ENCODE measurements around the gene TMED6. TPM values are rescaled to one million over a fixed set of nuclear protein-coding genes. Genes with fewer than 3 reads are reported as not detected.

The TMED6 gene
- total and polyA plus RNA-seq, 2 of the 8 experiments (the other 6 are each of a cell fraction or from before 2014, with no cell fraction given) = not detected

DNA sequence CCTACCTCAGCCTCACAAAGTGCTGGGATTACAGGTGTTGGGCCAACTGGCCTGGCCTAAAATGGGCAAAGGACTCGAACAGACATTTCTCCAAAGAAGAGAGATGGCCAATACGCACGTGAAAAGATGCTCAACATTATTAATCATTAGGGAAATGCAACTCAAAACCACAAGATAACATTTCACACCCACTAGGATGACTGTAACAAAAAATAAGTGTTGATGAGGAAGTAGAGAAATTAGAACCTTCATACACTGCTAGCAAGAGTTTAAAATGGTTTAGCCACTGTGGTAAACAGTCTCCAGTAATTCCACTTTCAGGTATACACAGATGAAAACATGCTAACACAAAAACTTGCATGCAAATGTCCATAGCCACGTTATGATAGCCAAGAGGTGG lies 5.7 kb downstream of the TMED6 start:
- Histone ChIP-seq H4K8ac (ENCODE audit: extremely low read depth, insufficient read depth, low read length) (no peak overlapping the region), H3K4me3 (ENCODE audit: extremely low read depth in 1 of 4, insufficient read depth in 2 of 4, low read depth in 3 of 4, low read length in 4 of 4) (no peak overlapping the region), H3K9me3 (ENCODE audit: insufficient read depth in 2 of 2, low read depth in 1 of 2, low read length in 1 of 2) (no peaks in the 10 kb centered on the region), H4K5ac (ENCODE audit: insufficient read length, low read depth, low read length) (no peak overlapping the region), H3K27me3 (replicated peaks in 1 of 4; ENCODE audit: control insufficient read depth in 3 of 4, extremely low read depth in 1 of 4, insufficient read depth in 3 of 4, low read length in 3 of 4) (no peaks in the 10 kb centered on the region), H3K27ac (ENCODE audit: low read depth, low read length) (no peak overlapping the region), H4K91ac (replicated peaks; ENCODE audit: insufficient read length, low read length) (no peak overlapping the region), H2BK15ac (ENCODE audit: low read length) (no peak overlapping the region), H3K4me1 (replicated peaks in 1 of 4; ENCODE audit: control insufficient read depth in 3 of 4, insufficient read depth in 4 of 4, low read length in 3 of 4) (no peaks in the 10 kb centered on the region), H3K23ac (ENCODE audit: insufficient read length) (no peak overlapping the region), H3K18ac (ENCODE audit: extremely low read depth, low read length) (no peak overlapping the region), H3K79me1 (ENCODE audit: low read depth, low read length) (no peaks in the 10 kb centered on the region), H2BK20ac (ENCODE audit: low read length) (no peak overlapping the region), H2BK5ac (ENCODE audit: low read depth, low read length) (no peak overlapping the region), H2BK12ac (ENCODE audit: low read depth, low read length) (no peak overlapping the region), H3K4ac (replicated peaks; ENCODE audit: insufficient read length, low read depth, low read length) (no peak overlapping the region), H2AFZ (ENCODE audit: low read length) (no peak overlapping the region), H3K4me2 (ENCODE audit: insufficient read depth in 1 of 2, low read depth in 2 of 2, low read length in 2 of 2) (no peak overlapping the region), H3K36me3 (ENCODE audit: control insufficient read depth in 2 of 4, insufficient read depth in 4 of 4, low read length in 3 of 4) (peaks cover 13 to 34% (median 15%) of the 10 kb centered on the region in 4 experiments), H3K14ac (ENCODE audit: insufficient read length) (no peak overlapping the region), H3K23me2 (ENCODE audit: low read depth, low read length) (no peaks in the 10 kb centered on the region), H3K9ac (replicated peaks in 1 of 4; ENCODE audit: extremely low read depth in 1 of 4, low read depth in 3 of 4, low read length in 3 of 4) (no peak overlapping the region), H2AK5ac (ENCODE audit: low read depth, low read length) (no peak overlapping the region), H3K79me2 (ENCODE audit: control insufficient read depth in 1 of 2, insufficient read depth in 2 of 2, low read length in 2 of 2) (peaks cover 2 to 12% of the 10 kb centered on the region in 2 experiments; a peak in 3 of 4 replicates), H3K56ac (replicated peaks; ENCODE audit: insufficient read length, low read depth, low read length) (no peak overlapping the region), H2BK120ac (replicated peaks; ENCODE audit: low read depth, low read length) (no peak overlapping the region), H4K20me1 (replicated peaks in 1 of 2; ENCODE audit: control insufficient read depth in 1 of 2, insufficient read depth in 2 of 2, low read length in 2 of 2) (no peaks in the 10 kb centered on the region)
- no peak for FAIRE-seq
- DNase-seq (ENCODE audit: low read depth in 1 of 2, low spot score in 2 of 2) = no peak
- ChIA-PET CTCF (ENCODE audit: partially characterized antibody) (no interaction called here), POLR2A (ENCODE audit: partially characterized antibody) (interaction anchor here (0.6 to 29.8 kb wide), 3 partner anchors 12 to 31 kb away, joined by 3 to 497 read pairs (median 3); partner anchors contain the start of genes PDF and VPS4A)
- 91% methylated on average over 4 of the region's 4 CpGs; no CpG with 5 or more reads in 1 of the 2 experiments for WGBS, 2 experiments (ENCODE audit: extremely low coverage in 1 of 2, insufficient coverage in 1 of 2, insufficient read length in 1 of 2, insufficient replicate concordance in 2 of 2, low coverage in 1 of 2, low lambda C conversion rate in 2 of 2, missing lambda C conversion rate in 1 of 2)
- TF ChIP-seq SIRT6 (IDR thresholded peaks at IDR 0.05; ENCODE audit: low read length) = no peak
- TF ChIP-seq POU5F1 (IDR thresholded peaks at IDR 0.05; ENCODE audit: low read depth, low read length) = no peak
- TF ChIP-seq TEAD4 (IDR thresholded peaks at IDR 0.05; ENCODE audit: low read depth, low read length) = no peak
- TF ChIP-seq ZNF274 (IDR thresholded peaks at IDR 0.05; ENCODE audit: borderline replicate concordance, extremely low read depth, low read length) = no peak
- TF ChIP-seq SP1 (IDR thresholded peaks at IDR 0.05; ENCODE audit: low read depth, low read length) = no peak
- TF ChIP-seq RFX5 (IDR thresholded peaks at IDR 0.05; ENCODE audit: borderline replicate concordance, low read depth, low read length) = no peak
- no peak for TF ChIP-seq MAFK (IDR thresholded peaks at IDR 0.05; ENCODE audit: low read depth, low read length)
- no peak for TF ChIP-seq EGR1 (IDR thresholded peaks at IDR 0.05; ENCODE audit: borderline replicate concordance, low read depth, low read length)
- TF ChIP-seq TBP (IDR thresholded peaks at IDR 0.05; ENCODE audit: low read depth, low read length) = no peak
- TF ChIP-seq, protein P1, sequence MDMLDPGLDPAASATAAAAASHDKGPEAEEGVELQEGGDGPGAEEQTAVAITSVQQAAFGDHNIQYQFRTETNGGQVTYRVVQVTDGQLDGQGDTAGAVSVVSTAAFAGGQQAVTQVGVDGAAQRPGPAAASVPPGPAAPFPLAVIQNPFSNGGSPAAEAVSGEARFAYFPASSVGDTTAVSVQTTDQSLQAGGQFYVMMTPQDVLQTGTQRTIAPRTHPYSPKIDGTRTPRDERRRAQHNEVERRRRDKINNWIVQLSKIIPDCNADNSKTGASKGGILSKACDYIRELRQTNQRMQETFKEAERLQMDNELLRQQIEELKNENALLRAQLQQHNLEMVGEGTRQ (IDR thresholded peaks at IDR 0.05; ENCODE audit: low read length) = no peak
- no peak for TF ChIP-seq KDM5A (IDR thresholded peaks at IDR 0.05; ENCODE audit: low read length)
- no peak for TF ChIP-seq ASH2L (IDR thresholded peaks at IDR 0.05; ENCODE audit: low read length)
- TF ChIP-seq RAD21 (IDR thresholded peaks at IDR 0.05 in 1 of 2, conservative IDR thresholded peaks at IDR 0.05 in 1 of 2; ENCODE audit: low read depth in 2 of 2, low read length in 2 of 2) = no peak
- TF ChIP-seq POLR2A (IDR thresholded peaks at IDR 0.05; ENCODE audit: control extremely low read depth in 1 of 2, low read depth in 2 of 2, low read length in 2 of 2) = no peak
